HG03108 (cell line): ENCODE results near the gene VAMP8.
"Not testable (repeated sequence)": the region's sequence is repeated elsewhere in the genome, so short reads cannot be mapped to it uniquely, and the experiment has no call there.

ENCODE experiments used
- ATAC-seq: cut with Tn5 transposase; IDR thresholded peaks from one replicate; pipeline ENCODE4 v1.9.1; 2021; ENCODE audit warnings: moderate library complexity; ENCODE audit not compliant: unreplicated experiment

The VAMP8 gene

DNA sequence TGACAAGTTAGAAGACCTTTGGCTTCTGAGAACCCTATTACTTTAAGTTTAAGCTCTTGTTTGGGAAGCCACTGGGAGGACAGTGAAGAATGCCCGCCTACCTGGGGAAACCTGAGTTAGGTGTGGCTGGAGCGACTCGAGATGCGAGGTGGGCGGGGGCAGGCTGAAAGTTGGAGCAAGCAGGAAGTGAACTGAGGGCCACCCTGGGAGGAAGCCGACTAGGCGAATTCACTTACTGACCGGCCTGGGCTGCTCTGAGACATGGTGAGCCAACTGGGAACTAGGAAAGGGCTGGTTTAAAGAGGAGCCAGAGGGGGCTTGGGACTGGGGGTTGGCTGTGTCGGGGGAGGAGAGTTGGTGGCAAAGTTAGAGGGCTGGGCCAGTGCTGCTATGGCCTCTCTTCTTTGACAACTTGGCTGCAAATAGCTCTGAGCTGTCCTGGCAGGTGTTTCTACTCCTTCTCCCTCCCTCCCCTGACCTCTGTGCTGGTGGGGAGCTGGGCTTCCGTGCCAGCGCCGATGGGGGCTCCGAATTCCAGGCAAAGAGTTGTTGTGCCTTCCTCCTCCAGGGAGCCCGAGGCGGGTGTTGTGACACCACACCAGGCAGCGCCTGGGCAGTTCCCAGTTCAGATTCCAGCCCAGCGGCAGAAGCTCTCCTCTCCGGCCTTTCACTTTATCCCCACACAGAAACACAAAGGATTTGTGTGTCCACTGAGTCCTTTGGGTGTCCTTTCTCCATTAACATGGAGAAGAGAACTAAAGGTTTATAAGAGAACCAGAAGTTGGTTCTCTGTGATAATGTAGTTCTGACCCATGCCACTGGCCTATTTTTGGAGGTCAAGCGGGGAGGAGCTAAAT lies at the start of gene VAMP8:
TSS of gene VAMP8 (plus strand) at position 201 of the 857 bp plus-strand sequence. CDS start at position 262, 61 bp downstream.
- peak; percentile 56 for ATAC-seq

- no peak for ATAC-seq
These were observed 49.6 kb upstream of the VAMP8 start for GRCh38 chr2:85527787-85528186.

GRCh38 chr2:85528355-85528754 lies 49.0 kb upstream of the VAMP8 start:
- no peak for ATAC-seq

DNA sequence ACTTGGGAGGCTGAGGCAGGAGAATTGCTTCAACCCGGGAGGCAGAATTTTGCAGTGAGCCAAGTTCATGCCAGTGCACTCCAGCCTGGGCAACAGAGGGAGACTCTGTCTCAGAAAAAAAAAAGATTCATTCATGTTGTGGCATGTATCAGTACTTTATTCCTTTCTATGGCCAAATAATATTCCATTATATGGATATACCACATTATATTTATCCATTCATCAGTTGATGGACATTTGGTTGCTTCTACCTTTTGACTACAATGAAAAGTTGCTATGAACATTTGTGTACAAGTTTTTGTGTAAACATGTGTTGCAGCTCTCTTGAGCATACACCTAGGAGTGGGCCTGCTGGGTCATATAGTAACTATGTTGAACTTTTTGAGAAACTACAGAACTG lies 47.6 kb upstream of the VAMP8 start:
- ATAC-seq: no peak

- no peak for ATAC-seq
These were observed 45.8 kb upstream of the VAMP8 start for GRCh38 chr2:85531589-85531988.

DNA sequence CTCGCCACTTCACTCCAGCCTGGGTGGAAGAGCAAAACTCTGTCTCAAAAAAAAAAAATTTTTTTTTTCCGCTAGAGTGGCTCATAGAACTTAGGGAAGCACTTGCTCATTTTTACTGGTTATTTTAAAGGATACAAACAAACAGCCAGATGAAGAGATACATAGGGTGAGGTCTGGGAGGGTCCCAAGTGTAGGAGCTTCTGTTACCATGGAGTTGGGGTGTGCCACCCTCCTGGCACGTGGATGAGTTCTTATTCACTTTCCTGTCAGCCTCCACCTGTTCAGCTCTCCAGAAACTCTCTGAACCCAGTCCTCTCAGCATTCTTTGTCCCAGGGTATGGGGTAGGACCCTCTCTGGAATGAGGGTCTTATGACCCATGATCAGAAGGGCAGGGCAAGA lies 43.3 kb upstream of the VAMP8 start:
- no peak for ATAC-seq

DNA sequence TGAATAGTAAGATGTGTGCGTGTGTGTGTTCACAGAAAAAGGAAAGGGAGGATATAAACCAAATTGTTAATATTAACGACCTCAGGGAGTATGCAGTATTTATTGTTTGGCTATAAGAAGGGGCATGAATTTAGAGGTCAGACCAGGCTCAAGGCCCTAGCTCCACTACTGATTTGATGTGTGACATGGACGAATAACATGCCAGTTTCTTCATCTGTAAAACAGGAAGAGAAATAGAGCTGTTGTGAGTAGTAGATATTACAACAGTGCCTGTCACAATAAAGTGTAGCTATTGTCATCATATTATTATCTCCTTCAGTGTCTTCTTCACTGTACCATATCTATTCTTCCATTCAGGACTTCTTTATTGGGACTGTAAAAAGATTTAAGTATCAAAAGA lies 42.5 kb upstream of the VAMP8 start:
- ATAC-seq: no peak

- ATAC-seq: no peak
These were observed 40.9 kb upstream of the VAMP8 start for GRCh38 chr2:85536479-85536878.

GRCh38 chr2:85537600-85538506 lies 39.5 kb upstream of the VAMP8 start:
- no peak for ATAC-seq

DNA sequence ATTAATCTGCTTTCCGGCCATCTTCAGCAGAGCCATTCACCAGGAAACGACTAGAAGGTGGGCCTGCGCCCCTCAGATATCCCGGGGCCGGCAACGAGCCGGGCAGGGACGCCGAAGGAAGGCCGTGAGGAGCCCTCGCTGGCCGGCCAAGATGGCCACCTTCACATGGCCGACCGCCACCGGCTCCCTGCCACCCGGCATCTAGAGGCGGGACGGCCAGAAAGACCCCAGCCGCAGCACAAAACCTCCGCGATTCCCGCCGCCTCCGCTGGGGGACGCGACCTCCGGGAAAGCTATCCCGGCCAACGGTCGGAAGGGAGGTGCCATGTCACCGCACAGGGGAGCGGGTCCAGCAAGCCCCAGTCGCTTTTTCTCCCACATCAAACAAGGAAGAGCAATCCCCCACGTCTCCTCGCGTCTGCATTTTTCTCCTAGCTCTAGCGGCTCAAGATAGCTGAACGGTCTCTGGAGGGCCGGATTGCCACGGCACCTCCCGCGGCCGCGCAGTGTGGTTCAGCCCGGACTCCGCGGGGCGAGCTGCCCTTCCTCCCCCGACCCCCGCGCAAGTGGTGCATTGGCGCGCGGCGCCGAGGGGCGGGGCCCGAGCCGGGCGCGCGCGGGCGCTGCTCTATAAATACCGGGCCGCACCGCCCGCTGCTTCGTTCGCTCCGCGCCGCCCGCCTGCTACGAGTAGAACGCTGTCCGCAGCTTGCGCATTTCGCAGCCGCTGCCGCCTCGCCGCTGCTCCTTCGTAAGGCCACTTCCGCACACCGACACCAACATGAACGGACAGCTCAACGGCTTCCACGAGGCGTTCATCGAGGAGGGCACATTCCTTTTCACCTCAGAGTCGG lies 38.7 kb upstream of the VAMP8 start, which contains the start of gene MAT2A:
TSS of gene MAT2A (plus strand) at position 662 of the 854 bp plus-strand sequence. CDS start at position 782, 120 bp downstream.
- peak; percentile 69 for ATAC-seq

GRCh38 chr2:85539361-85540132 lies 37.8 kb upstream of the VAMP8 start:
- peak; percentile 20 for ATAC-seq

GRCh38 chr2:85540133-85540648 lies 37.2 kb upstream of the VAMP8 start:
- ATAC-seq: no peak

- no peak for ATAC-seq
These were observed 36.1 kb upstream of the VAMP8 start for GRCh38 chr2:85541262-85541661.

- ATAC-seq: no peak
These were observed 35.5 kb upstream of the VAMP8 start for GRCh38 chr2:85541753-85542457.

- no peak for ATAC-seq
These were observed 34.6 kb upstream of the VAMP8 start for GRCh38 chr2:85542777-85543176.

DNA sequence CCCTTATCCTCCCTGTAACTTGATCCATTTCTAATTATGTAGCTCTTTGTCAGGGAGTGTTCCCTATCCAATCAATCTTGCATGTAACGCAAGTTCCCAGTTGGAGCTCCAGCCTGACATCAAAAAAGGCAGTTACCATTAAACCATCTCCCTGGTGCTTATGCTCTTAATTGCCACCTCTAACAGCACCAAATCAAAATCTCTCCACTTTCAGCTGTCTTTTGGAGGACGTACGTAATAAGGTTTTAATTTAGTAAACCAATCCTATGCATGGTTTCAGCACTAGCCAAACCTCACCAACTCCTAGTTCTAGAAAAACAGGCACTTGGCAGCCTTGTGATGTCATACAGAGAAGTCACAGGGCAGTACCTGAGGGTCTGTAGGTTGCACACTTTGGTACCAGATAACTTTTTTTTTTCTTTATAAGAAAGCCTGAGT lies 33.1 kb upstream of the VAMP8 start:
- not testable (repeated sequence) for ATAC-seq

DNA sequence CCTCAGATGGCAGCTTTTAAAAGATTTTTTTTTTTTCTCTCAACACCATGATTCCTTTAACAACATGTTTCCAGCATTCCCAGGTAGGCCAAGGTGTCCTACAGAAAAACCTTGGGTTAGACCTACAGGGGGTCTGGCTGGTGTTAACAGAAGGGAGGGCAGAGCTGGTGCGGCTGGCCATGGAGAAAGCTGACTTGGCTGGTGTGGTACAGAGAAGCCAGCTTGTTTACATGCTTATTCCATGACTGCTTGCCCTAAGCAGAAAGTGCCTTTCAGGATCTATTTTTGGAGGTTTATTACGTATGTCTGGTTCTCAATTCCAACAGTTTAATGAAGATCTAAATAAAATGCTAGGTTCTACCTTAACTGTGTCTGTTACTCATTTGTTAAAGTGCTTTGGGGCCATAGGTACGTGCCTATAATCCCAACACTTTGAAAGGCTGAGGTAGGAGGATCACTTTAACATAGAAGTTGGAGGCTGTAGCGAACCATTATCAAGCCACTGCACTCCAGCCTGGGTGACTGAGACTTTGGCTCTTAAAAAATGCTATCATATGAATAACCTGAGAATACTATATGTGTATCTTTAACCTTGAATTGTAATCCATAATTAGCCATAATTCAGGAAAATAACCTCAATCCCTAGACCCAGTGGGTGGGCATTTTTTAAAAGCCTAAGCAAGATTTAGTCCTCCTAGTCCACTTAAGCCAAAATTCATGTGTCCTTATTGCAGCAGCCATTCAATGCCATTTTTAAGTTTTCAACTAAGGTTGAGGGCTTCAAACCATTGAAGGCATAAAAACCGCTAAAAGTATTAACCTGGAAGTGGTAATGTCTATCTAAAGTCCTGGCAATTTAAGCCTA lies 32.2 kb upstream of the VAMP8 start:
- ATAC-seq: not testable (repeated sequence)

- ATAC-seq: no peak
These were observed 31.6 kb upstream of the VAMP8 start for GRCh38 chr2:85545780-85546240.
